MCF 10A (cell line): Measurements from ENCODE around the gene TIGD2. TPM values are rescaled to one million over a fixed set of nuclear protein-coding genes. Genes with fewer than 3 reads are reported as not detected.

Experiments
- BruUV-seq: library from RNA; stranded (reverse); fragments of 400-500 nt; replicated peaks from 2 replicates; lab custom pipeline; 2021; lab: Mats Ljungman, UMichigan
- CTCF ChIA-PET: fragments of 300-600 bp; sonication (Branson Sonifier 250); formaldehyde crosslinking; extraction: SDS; loops from one replicate; lab custom pipeline; 2021; ENCODE audit warnings: antibody characterized with exemption, inconsistent platforms; lab: Yijun Ruan, JAX
- POLR2A ChIA-PET: fragments of 300-600, 350-650 bp; sonication (Branson Sonifier 250); formaldehyde crosslinking; extraction: SDS; loops from one replicate; lab custom pipeline; 2020; ENCODE audit warnings: antibody characterized with exemption, inconsistent platforms; lab: Yijun Ruan, JAX
- DNase-seq: peaks from one replicate; pipeline ENCODE4 v3.0.0-alpha.2; 2018; ENCODE audit not compliant: unreplicated experiment
- H3K27ac Mint-ChIP-seq: one replicate; pipeline ENCODE4 v1.8.0; 2022; ENCODE audit warnings: mild to moderate bottlenecking, low read depth, mixed read lengths; ENCODE audit not compliant: unreplicated experiment
- H3K27me3 Mint-ChIP-seq: one replicate; pipeline ENCODE4 v1.8.0; 2022; ENCODE audit warnings: mixed read lengths; ENCODE audit not compliant: insufficient read depth, unreplicated experiment
- H3K36me3 Mint-ChIP-seq: one replicate; pipeline ENCODE4 v1.8.0; 2022; ENCODE audit warnings: mild to moderate bottlenecking, moderate library complexity, mixed read lengths; ENCODE audit not compliant: insufficient read depth, unreplicated experiment
- H3K4me1 Mint-ChIP-seq: one replicate; pipeline ENCODE4 v1.8.0; 2022; ENCODE audit warnings: mixed read lengths; ENCODE audit not compliant: insufficient read depth, unreplicated experiment
- H3K4me3 Mint-ChIP-seq: one replicate; pipeline ENCODE4 v1.8.0; 2022; ENCODE audit warnings: mild to moderate bottlenecking, moderate library complexity, mixed read lengths; ENCODE audit not compliant: unreplicated experiment
- H3K9me3 Mint-ChIP-seq: one replicate; pipeline ENCODE4 v1.8.0; 2022; ENCODE audit warnings: mixed read lengths; ENCODE audit not compliant: unreplicated experiment
- intact Hi-C: fragments of 100-400 bp; cut with micrococcal nuclease; formaldehyde crosslinking; loops from 2 replicates; pipeline ENCODE4 v1.14.1; 2022
- total RNA-seq: library from RNA; stranded (reverse); gene quantifications from 2 replicates; pipeline ENCODE4 v1.2.3, GENCODE V29; 2022
- TF ChIP-seq, protein P1 (sequence below): fragments of 200-600 bp; IDR thresholded peaks from one replicate; pipeline ENCODE4 v1.8.0; 2022; ENCODE audit warnings: antibody characterized with exemption, mild to moderate bottlenecking; ENCODE audit not compliant: unreplicated experiment

The TIGD2 gene
- total RNA-seq, 1 experiment from 2014 or later, result 15.1 TPM

DNA sequence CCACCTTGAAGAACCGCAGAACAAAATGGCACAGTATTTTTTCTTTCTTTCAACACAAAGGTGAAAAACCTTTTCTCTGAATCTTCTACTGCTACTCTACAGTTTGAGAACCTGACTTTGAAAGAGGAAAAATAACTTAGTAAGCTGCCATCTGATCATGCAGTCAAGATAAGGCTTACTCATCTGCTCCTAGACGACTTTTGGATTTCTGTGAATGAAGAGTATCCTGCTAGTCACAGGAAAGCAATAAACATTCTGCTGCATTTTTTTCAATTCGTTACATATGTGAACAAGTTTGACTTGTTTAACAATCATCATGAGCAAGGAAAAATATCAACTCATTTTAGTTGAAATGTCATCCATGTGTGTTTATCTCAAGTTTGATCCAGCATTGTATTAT, 25.2 kb downstream of the TIGD2 start:
- Mint-ChIP-seq H3K36me3 (no peaks in the 10 kb centered on the region), H3K4me3 (no peak overlapping the region), H3K4me1 (peaks cover 7% of the 10 kb centered on the region), H3K27ac (no peak overlapping the region), H3K27me3 (no peaks in the 10 kb centered on the region), H3K9me3 (no peaks in the 10 kb centered on the region)
- DNase-seq, result no peak
- POLR2A ChIA-PET, result interaction anchor here (0.9 to 2.9 kb wide), 3 partner anchors 13 to 16 kb away, joined by 4 to 12 read pairs (median 5); no protein-coding TSS in a partner anchor
- intact Hi-C loops, result no loop called here
- no TSS peak for BruUV-seq
- CTCF ChIA-PET, result interaction anchor here (0.6 kb wide), 1 partner anchor 237 kb away, joined by 3 read pairs; no protein-coding TSS in a partner anchor
- TF ChIP-seq, protein P1, sequence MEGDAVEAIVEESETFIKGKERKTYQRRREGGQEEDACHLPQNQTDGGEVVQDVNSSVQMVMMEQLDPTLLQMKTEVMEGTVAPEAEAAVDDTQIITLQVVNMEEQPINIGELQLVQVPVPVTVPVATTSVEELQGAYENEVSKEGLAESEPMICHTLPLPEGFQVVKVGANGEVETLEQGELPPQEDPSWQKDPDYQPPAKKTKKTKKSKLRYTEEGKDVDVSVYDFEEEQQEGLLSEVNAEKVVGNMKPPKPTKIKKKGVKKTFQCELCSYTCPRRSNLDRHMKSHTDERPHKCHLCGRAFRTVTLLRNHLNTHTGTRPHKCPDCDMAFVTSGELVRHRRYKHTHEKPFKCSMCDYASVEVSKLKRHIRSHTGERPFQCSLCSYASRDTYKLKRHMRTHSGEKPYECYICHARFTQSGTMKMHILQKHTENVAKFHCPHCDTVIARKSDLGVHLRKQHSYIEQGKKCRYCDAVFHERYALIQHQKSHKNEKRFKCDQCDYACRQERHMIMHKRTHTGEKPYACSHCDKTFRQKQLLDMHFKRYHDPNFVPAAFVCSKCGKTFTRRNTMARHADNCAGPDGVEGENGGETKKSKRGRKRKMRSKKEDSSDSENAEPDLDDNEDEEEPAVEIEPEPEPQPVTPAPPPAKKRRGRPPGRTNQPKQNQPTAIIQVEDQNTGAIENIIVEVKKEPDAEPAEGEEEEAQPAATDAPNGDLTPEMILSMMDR, result no peak

DNA sequence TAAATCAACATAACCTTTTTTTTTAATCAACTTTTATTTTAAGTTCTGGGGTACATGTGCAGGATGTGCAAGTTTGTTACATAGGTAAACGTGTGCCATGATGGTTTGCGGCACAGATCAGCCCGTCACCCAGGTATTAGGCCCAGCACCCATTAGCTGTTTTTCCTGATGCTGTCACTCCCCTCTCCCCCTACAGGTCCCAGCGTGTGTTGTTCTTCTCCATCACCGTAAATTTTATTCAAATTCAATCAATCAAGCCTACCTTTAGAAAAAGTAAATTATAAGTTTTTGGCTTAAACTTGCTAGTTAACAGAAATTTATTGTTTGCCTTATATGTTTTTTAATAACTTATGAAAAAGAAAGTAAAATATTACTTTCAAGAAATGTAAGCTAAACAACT, 25.9 kb downstream of the TIGD2 start:
- Mint-ChIP-seq H3K27ac (no peak overlapping the region), H3K36me3 (no peaks in the 10 kb centered on the region), H3K27me3 (no peaks in the 10 kb centered on the region), H3K4me1 (peaks cover 7% of the 10 kb centered on the region), H3K4me3 (no peak overlapping the region), H3K9me3 (no peaks in the 10 kb centered on the region)
- no peak for DNase-seq
- CTCF ChIA-PET, result interaction anchor here (0.6 kb wide), 1 partner anchor 238 kb away, joined by 3 read pairs; no protein-coding TSS in a partner anchor
- intact Hi-C loops, result no loop called here
- BruUV-seq, result no TSS peak
- TF ChIP-seq, protein P1, result no peak
- POLR2A ChIA-PET, result interaction anchor here (0.9 to 1.5 kb wide), 3 partner anchors 14 to 24 kb away, joined by 3 to 5 read pairs (median 4); no protein-coding TSS in a partner anchor

DNA sequence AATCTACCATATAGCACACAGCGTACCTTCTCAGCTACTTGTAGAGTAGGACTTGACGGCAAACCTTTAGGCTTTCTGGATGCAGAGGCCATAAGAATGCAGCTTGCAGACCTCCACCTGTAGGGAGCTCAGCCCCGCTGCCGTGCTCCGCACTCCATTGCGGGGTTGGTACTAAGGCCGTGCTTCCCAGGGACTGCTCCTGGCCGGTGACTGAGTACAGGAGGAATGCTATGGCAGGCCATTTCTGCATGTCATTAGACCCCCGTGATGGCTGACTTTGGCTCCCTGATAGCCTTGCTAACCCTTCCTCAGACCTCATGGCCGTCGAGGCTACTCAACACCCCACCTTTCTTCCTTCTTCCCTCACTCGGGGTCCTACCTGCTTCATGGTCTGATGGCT, 26.4 kb downstream of the TIGD2 start:
- H3K9me3 Mint-ChIP-seq, result no peaks in the 10 kb centered on the region
- CTCF ChIA-PET, result no interaction called here

DNA sequence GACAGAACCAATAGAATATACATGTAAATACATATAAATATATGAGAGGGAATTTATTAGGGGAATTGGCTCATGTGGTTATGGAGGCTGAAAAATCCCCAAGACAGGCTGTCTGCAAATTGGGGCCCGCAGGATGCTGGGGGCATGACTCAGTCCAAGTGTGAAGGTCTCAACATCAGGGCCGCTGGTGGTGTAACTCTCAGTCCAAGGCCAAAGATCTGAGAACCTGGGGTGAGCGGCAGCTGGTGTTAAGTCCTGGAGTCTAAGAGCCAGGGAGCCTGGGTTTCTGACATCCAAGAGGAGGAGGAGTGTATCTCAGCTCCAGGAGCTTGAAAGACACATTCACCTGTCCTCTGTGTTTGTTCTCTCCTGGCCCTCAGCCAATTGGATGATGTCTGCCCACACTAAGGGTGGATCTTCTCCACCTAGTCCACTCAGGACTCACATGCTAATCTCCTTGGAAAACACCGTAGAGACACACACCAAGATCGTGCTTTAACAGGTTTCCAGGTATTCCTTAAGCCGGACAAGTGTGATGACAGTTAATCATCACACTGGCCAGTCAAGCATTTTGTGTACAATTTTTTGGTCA, 28.9 kb downstream of the TIGD2 start:
- CTCF ChIA-PET, result no interaction called here
- BruUV-seq, result no TSS peak
- Mint-ChIP-seq H3K9me3 (no peaks in the 10 kb centered on the region), H3K27me3 (no peaks in the 10 kb centered on the region), H3K36me3 (no peaks in the 10 kb centered on the region), H3K4me1 (no peaks in the 10 kb centered on the region), H3K4me3 (no peak overlapping the region), H3K27ac (no peak overlapping the region)
- POLR2A ChIA-PET, result interaction anchor here (0.6 kb wide), 1 partner anchor 169 kb away, joined by 3 read pairs; no protein-coding TSS in a partner anchor
- DNase-seq, result no peak
- intact Hi-C loops, result no loop called here
- TF ChIP-seq, protein P1, result no peak

More for the DNA sequence above, 26.4 kb downstream of the TIGD2 start:
- intact Hi-C loops, result no loop called here
- Mint-ChIP-seq H3K27me3 (no peaks in the 10 kb centered on the region), H3K36me3 (no peaks in the 10 kb centered on the region), H3K4me3 (no peak overlapping the region), H3K27ac (no peak overlapping the region), H3K4me1 (peaks cover 7% of the 10 kb centered on the region)
- BruUV-seq, result no TSS peak
- TF ChIP-seq, protein P1, result no peak
- POLR2A ChIA-PET, result interaction anchor here (1.0 to 1.5 kb wide), 2 partner anchors 15 to 25 kb away, joined by 3 to 4 read pairs; no protein-coding TSS in a partner anchor
- no peak for DNase-seq
